Stimulated activated CD4-positive, alpha-beta T cell treated with anti-CD3 and anti-CD28 coated beads, Interleukin-4, amount 100 ng/mL, for 1 hour (primary cell): ENCODE measurements around the gene TRIM25.

Experiments
- DNase-seq: peaks from one replicate; pipeline ENCODE4 v3.0.0-alpha.2; 2020

TRIM25 gene

DNA sequence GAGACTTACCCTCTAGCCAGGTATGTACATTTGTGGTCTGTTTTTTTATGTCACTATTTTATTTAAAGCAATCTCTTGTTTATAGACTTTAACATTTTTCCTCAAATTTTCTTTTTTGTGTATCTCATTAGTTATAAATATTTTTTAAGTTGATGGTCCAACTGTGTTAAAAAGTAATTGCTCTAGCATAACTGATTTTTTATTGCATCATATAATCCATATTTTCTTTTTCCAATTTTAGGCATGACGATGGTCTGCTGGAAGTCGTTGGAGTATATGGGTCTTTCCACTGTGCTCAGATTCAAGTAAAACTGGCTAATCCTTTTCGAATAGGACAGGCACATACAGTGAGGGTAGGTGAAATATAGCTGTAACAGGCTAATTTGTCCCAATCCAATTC is 52.0 kb downstream of the TRIM25 start:
- DNase-seq: no peak

- no peak for DNase-seq
Measured at GRCh38 chr17:56851008-56851407, 62.8 kb downstream of the TRIM25 start.

DNA sequence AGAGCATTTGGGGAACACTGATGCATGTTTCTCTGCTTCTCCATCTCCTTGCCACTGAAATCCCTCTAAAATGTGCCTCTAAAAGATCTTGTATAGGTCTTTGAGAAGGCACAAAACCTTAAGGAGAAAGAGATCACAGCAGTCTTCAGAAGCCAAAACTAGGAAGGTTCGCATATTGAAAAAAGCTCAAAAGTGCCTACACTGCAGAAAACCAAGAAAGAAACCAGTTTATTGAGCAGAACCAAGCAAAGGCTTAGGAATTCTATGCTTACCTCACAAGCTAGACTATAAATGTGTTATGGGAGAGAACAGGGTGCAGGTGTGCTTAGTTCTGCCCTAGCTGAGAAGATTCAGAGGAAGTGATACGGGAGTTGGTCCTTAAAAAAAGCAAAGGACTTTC is 63.3 kb downstream of the TRIM25 start:
- DNase-seq: no peak

- DNase-seq: no peak
Measured at GRCh38 chr17:56849131-56849530, 64.7 kb downstream of the TRIM25 start.

DNA sequence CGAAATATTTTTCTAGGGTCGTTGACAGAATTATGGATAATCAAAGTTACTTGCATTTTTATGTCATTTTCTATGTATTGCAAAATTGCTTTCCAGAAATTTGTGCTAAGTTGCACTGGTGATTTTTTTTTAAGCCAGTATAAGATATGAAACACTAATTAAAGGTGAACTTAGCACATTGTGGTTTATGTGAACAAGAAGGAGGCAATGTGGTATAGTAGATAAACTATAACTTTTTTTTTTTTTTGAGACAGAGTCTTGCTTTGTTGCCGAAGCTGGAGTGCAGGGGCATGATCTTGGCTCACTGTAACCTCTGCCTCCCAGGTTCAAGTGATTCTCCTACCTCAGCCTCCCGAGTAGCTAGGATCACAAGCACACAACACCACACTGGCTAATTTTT is 66.7 kb downstream of the TRIM25 start:
- no peak for DNase-seq

DNA sequence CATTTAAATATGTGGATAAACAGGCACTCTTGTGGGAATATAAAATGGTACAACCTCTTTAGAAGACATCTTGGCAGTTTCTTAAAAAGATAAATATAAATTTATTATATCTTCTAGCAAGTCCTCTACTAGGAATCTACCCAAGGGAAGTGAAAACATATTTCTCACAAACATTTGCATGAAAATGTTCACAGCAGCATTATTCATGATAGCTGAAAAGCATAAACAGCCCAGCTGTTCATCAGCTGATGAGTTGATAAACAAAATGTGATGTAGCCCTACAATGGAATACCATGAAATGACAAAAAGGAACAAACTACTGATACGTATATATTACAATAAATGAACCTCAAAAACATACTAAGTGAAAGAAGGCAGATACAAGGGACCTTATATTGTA is 67.9 kb downstream of the TRIM25 start:
- no peak for DNase-seq

DNA sequence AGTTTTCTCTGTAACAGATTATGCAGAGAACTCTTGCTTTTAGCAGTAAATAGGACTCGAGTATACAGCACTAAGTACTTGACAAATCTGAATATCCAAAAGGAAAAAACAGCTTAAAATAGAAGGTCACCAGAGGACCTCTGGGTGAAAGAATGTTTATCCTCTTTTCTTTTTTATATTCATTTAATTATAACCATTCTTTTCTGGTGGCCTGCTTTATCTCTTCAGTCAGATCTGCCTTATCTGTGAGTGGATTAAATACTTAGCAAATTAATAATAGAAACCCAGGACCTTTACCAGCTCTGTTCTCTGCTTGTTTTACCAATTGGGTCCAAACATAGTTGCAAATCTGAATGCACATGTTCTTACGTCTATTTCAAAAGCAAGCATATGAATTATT is 71.3 kb downstream of the TRIM25 start:
- DNase-seq: no peak

DNA sequence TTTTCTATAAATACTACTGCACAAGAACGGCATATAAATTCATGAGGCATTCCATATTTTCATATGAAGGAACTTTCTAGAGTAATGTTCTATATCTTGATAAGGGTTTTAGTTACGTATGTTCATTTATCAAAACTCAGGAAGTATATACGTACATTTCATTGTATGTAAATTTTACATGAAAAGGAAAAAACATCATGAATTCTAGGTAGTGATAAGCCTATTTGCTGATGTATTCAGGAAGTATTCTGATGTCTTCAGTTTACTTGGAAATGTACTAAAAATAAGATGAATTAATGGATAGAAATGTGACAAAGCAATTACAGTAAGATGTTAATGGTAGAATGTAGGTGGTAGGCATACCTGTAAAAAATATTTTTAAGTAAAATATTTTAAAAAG is 75.2 kb downstream of the TRIM25 start:
- DNase-seq: no peak
